K562 (cell line): Measurements from ENCODE around the gene POC1B. TPM values are rescaled to one million over a fixed set of nuclear protein-coding genes. Genes with fewer than 3 reads are reported as not detected.

Experiments used
- ARID3B ChIP-seq: fragments of 250-450 bp; sonication (Bioruptor Pico); IDR thresholded peaks from 2 replicates; pipeline ENCODE4 v1.4.0; 2020; ENCODE audit warnings: borderline replicate concordance
- CEBPG ChIP-seq, 3 experiments: fragments of 200-800 bp in 1 of 3; sonication (Bioruptor generic) in 1 of 3; sonication (generic) in 1 of 3; formaldehyde crosslinking in 1 of 3; IDR thresholded peaks in 2 of 3; conservative IDR thresholded peaks in 1 of 3; 2 replicates each; pipeline versions ENCODE4 v1.6.1 to v1.8.0; 2016 to 2022; ENCODE audit warnings: missing compliant biosample characterization in 2 of 3, missing genetic modification characterization in 2 of 3, mild to moderate bottlenecking in 1 of 3, missing genetic modification reagents in 1 of 3
- CREM ChIP-seq: IDR thresholded peaks from 2 replicates; pipeline ENCODE4 v1.6.1; 2014; ENCODE audit warnings: antibody characterized with exemption, low read depth
- DPF2 ChIP-seq: fragments of 450-650 bp; IDR thresholded peaks from 2 replicates; pipeline ENCODE4 v1.6.1; 2016
- E2F8 ChIP-seq: fragments of 450-650 bp; IDR thresholded peaks from 2 replicates; pipeline ENCODE4 v1.7.1; 2018; ENCODE audit warnings: mild to moderate bottlenecking, low read depth; ENCODE audit not compliant: partially characterized antibody
- FIP1L1 ChIP-seq: fragments of 200-400 bp; formaldehyde crosslinking; IDR thresholded peaks from 2 replicates; pipeline ENCODE4 v1.6.1; 2018; ENCODE audit warnings: mild to moderate bottlenecking, low read depth, low read length; ENCODE audit not compliant: poor library complexity, severe bottlenecking
- HDAC2 ChIP-seq: fragments of 450-650 bp; IDR thresholded peaks from 2 replicates; pipeline ENCODE4 v1.6.1; 2016; ENCODE audit warnings: mild to moderate bottlenecking
- MAX ChIP-seq: sonication (generic); formaldehyde crosslinking; IDR thresholded peaks from 2 replicates; pipeline ENCODE4 v1.9.0; 2022; ENCODE audit warnings: mild to moderate bottlenecking, missing genetic modification reagents
- MEIS2 ChIP-seq: fragments of 450-650 bp; IDR thresholded peaks from 2 replicates; pipeline ENCODE4 v1.6.1; 2014; ENCODE audit warnings: mild to moderate bottlenecking; ENCODE audit not compliant: partially characterized antibody
- NR2C1 ChIP-seq, 2 experiments: fragments of 450-650 bp; IDR thresholded peaks; 2 replicates each; pipeline ENCODE4 v1.6.1; 2017; ENCODE audit warnings: mild to moderate bottlenecking in 2 of 2, antibody characterized with exemption in 1 of 2, inconsistent platforms in 1 of 2, missing compliant biosample characterization in 1 of 2, missing genetic modification characterization in 1 of 2
- NR3C1 ChIP-seq: sonication (generic); formaldehyde crosslinking; IDR thresholded peaks from 2 replicates; pipeline ENCODE4 v1.8.1; 2022; ENCODE audit warnings: missing genetic modification reagents
- RAD51 ChIP-seq: fragments of 450-650 bp; IDR thresholded peaks from 2 replicates; pipeline ENCODE4 v1.7.1; 2016; ENCODE audit warnings: low read depth, mild to moderate bottlenecking, borderline replicate concordance
- RFX7 ChIP-seq: fragments of 250-450 bp; sonication (Bioruptor Pico); IDR thresholded peaks from 2 replicates; pipeline ENCODE4 v1.5.1; 2021; ENCODE audit warnings: mild to moderate bottlenecking
- SAFB ChIP-seq: fragments of 200-400 bp; formaldehyde crosslinking; IDR thresholded peaks from 2 replicates; pipeline ENCODE4 v1.6.1; 2017; ENCODE audit warnings: low read depth, low read length, borderline replicate concordance
- SRSF1 ChIP-seq: fragments of 200-400 bp; formaldehyde crosslinking; IDR thresholded peaks from 2 replicates; pipeline ENCODE4 v1.6.1; 2017; ENCODE audit warnings: mild to moderate bottlenecking, low read depth, low read length, moderate library complexity
- U2AF1 ChIP-seq: fragments of 200-400 bp; formaldehyde crosslinking; optimal IDR thresholded peaks from 2 replicates; pipeline ENCODE3; 2017; ENCODE audit warnings: mild to moderate bottlenecking, low read depth, low read length, moderate library complexity
- WHSC1 ChIP-seq: IDR thresholded peaks from one replicate; pipeline ENCODE4 v1.6.1; 2012; ENCODE audit warnings: low read length, control low read depth, inconsistent platforms
- ZBTB9 ChIP-seq: fragments of 450-650 bp; formaldehyde crosslinking; IDR thresholded peaks from 2 replicates; pipeline ENCODE4 v1.4.0; 2020; ENCODE audit warnings: mild to moderate bottlenecking, moderate library complexity
- ZNF354B ChIP-seq: fragments of 250-450 bp; sonication (Bioruptor Pico); IDR thresholded peaks from 2 replicates; pipeline ENCODE4 v1.4.0; 2020
- ZNF431 ChIP-seq: sonication (generic); formaldehyde crosslinking; IDR thresholded peaks from 2 replicates; pipeline ENCODE4 v1.8.0; 2022; ENCODE audit warnings: mild to moderate bottlenecking, missing genetic modification reagents
- ZNF699 ChIP-seq: fragments of 250-450 bp; sonication (Bioruptor Pico); IDR thresholded peaks from 2 replicates; pipeline ENCODE4 v1.8.0; 2021; ENCODE audit warnings: mild to moderate bottlenecking, moderate library complexity; ENCODE audit not compliant: insufficient replicate concordance
- ZNF766 ChIP-seq: fragments of 200-800 bp; sonication (Bioruptor generic); conservative IDR thresholded peaks from 2 replicates; pipeline ENCODE4 v1.6.1; 2016; ENCODE audit warnings: missing genetic modification characterization, missing compliant biosample characterization
- polyA plus RNA-seq, 8 experiments: library from polyadenylated mRNA; depleted of rRNA in 4 of 8; stranded (reverse) in 5 of 8; unstranded in 3 of 8; fragments of >200 nt; fragmentation: Nextera tagmentation in 2 of 8; fragmentation: Illumina TruSeq in 1 of 8; extraction: Ambion mirVana in 2 of 8; extraction: Trizol in 1 of 8; gene quantifications; 2 replicates each; pipeline versions ENCODE4 v1.2.1 to v1.2.3, GENCODE V29; 2011 to 2014; ENCODE audit warnings: inconsistent platforms in 1 of 8, missing spikeins in 1 of 8
- total RNA-seq, 7 experiments: library from RNA; depleted of rRNA in 6 of 7; stranded (reverse); fragments of >200 nt in 6 of 7; fragmentation: Illumina TruSeq in 2 of 7; extraction: Trizol in 2 of 7; gene quantifications; 2 replicates each; pipeline versions ENCODE4 v1.2.1 to v1.2.3, GENCODE V29; 2011 to 2021; ENCODE audit warnings: low replicate concordance in 1 of 7

POC1B gene
- total and polyA plus RNA-seq, 9 of the 15 experiments (the other 6 are each of a cell fraction or from before 2014, with no cell fraction given) = 4.5 to 16.1 (median 10.4) TPM

- no peak for TF ChIP-seq SAFB
- no peak for TF ChIP-seq RFX7 (CRISPR knock-in tag)
- TF ChIP-seq HDAC2 = 0 out of 2 replicates have a peak, but pooled peaks have one; percentile 25
- no peak for TF ChIP-seq ZNF431 (CRISPR knock-in tag)
- peak; percentile 44; the same call in 1 of the 2 replicates for TF ChIP-seq NR2C1 (IDR thresholded peaks at IDR 0.05)
- TF ChIP-seq NR2C1 (tag; IDR thresholded peaks at IDR 0.05) = peak; percentile 73
- no peak for TF ChIP-seq NR3C1 (CRISPR knock-in tag)
- no peak for TF ChIP-seq FIP1L1
- no peak for TF ChIP-seq SRSF1
- no peak for TF ChIP-seq WHSC1
- TF ChIP-seq U2AF1 = no peak
- TF ChIP-seq MEIS2 = peak; percentile 10
- TF ChIP-seq ZNF354B = no peak
- no peak for TF ChIP-seq ARID3B (CRISPR knock-in tag)
- no peak for TF ChIP-seq ZBTB9 (CRISPR knock-in tag)
- no peak for TF ChIP-seq DPF2
- no peak for TF ChIP-seq E2F8
- TF ChIP-seq MAX (CRISPR knock-in tag) = no peak
- no peak for TF ChIP-seq ZNF699 (CRISPR knock-in tag)
- no peak for TF ChIP-seq CEBPG (CRISPR knock-in tag; IDR thresholded peaks at IDR 0.05)
- peak in 1 of 2 experiments; percentile 53; a peak in 1 of 4 replicates for TF ChIP-seq CEBPG (tag; conservative IDR thresholded peaks at IDR 0.05 in 1 of 2, IDR thresholded peaks at IDR 0.05 in 1 of 2)
- no peak for TF ChIP-seq RAD51
- TF ChIP-seq ZNF766 (CRISPR knock-in tag) = no peak; the same call in 1 of the 2 replicates
- TF ChIP-seq CREM = no peak
These were observed 134.8 kb downstream of the POC1B start (continued) for GRCh38 chr12:89390802-89391673.
